Upper lobe of left lung (tissue), 4 donors: ENCODE measurements around the gene UBAC2.

Experiments used
- CTCF ChIP-seq, 6 experiments: fragments of 450-650 bp in 4 of 6; fragments of 200-600 bp in 2 of 6; sonication (generic) in 2 of 6; IDR thresholded peaks; one replicate each; pipeline ENCODE4 v1.5.1; 2016 to 2019; ENCODE audit warnings: antibody characterized with exemption in 6 of 6
- EP300 ChIP-seq, 4 donors: sonication (generic); formaldehyde crosslinking; IDR thresholded peaks; one replicate each; pipeline ENCODE4 v1.5.1; 2017; ENCODE audit warnings: antibody characterized with exemption in 4 of 4, control low read depth in 2 of 4

GRCh38 chr13:99226513-99226912, 25.9 kb downstream of the UBAC2 start:
- TF ChIP-seq CTCF (IDR thresholded peaks at IDR 0.05) (no peak), EP300 (IDR thresholded peaks at IDR 0.05) (no peak)
